K562 (cell line): ENCODE results near the gene BTBD3. TPM values are rescaled to one million over a fixed set of nuclear protein-coding genes. Genes with fewer than 3 reads are reported as not detected.

Experiments
- ATAC-seq: fragments of 200-7000 bp; cut with Tn5 transposase; 3 replicates; pipeline ENCODE4 v1.9.1; 2020; ENCODE audit warnings: moderate library complexity
- BruUV-seq: library from RNA; stranded (reverse); fragments of 400-500 nt; replicated peaks from 2 replicates; lab custom pipeline; 2021; lab: Mats Ljungman, UMichigan
- CTCF ChIA-PET: fragments of 300-600 bp; formaldehyde crosslinking; extraction: SDS; loops from one replicate; lab custom pipeline; 2021; ENCODE audit warnings: low intra/inter-chr PET ratio; lab: Yijun Ruan, JAX
- POLR2A ChIA-PET: fragments of 300-600, 350-650 bp; sonication (Branson Sonifier 250); formaldehyde crosslinking; extraction: SDS; loops from one replicate; lab custom pipeline; 2021; ENCODE audit warnings: antibody characterized with exemption, inconsistent platforms; lab: Yijun Ruan, JAX
- DNase-seq, 4 experiments: peaks; one replicate each; pipeline versions ENCODE4 v3.0.0 to v3.0.0-alpha.2; 2011 to 2018; ENCODE audit warnings: low spot score in 3 of 4, mixed read lengths in 3 of 4; ENCODE audit errors: extremely low read depth in 1 of 4
- FAIRE-seq: peaks from 2 replicates; lab custom pipeline; 2011; peaks lifted over from hg19 to GRCh38; lab: Jason Lieb, UNC
- H2AFZ ChIP-seq: 2 replicates; pipeline ENCODE4 v1.6.0; 2011; ENCODE audit warnings: low read depth, low read length, control low read depth, inconsistent platforms
- H3K27ac ChIP-seq: fragments of 200-600 bp; 3 replicates; pipeline ENCODE4 v1.8.0; 2011; ENCODE audit warnings: low read depth, mild to moderate bottlenecking, control low read depth, inconsistent platforms, low read length, moderate library complexity, mixed read lengths; ENCODE audit errors: extremely low read depth
- H3K27me3 ChIP-seq, 2 experiments: fragments of 300-600 bp in 1 of 2; 2 replicates in 1 of 2; 3 replicates in 1 of 2; pipeline versions ENCODE4 v1.6.0 to v1.8.0; 2011; ENCODE audit warnings: inconsistent platforms in 2 of 2, low read length in 2 of 2, mild to moderate bottlenecking in 1 of 2, mixed read lengths in 1 of 2, moderate library complexity in 1 of 2; ENCODE audit not compliant: control insufficient read depth in 2 of 2, insufficient read depth in 2 of 2
- H3K36me3 ChIP-seq: fragments of 300-600 bp; 3 replicates; pipeline ENCODE4 v1.8.0; 2011; ENCODE audit warnings: mild to moderate bottlenecking, low read length, inconsistent platforms; ENCODE audit not compliant: control insufficient read depth, insufficient read depth
- H3K4me1 ChIP-seq, 2 experiments: fragments of 200-600 bp in 1 of 2; replicated peaks in 1 of 2; 2 replicates in 1 of 2; 3 replicates in 1 of 2; pipeline versions ENCODE4 v1.5.1 to v1.8.0; 2011; ENCODE audit warnings: inconsistent platforms in 2 of 2, low read length in 2 of 2, mild to moderate bottlenecking in 1 of 2, mixed read lengths in 1 of 2, moderate library complexity in 1 of 2; ENCODE audit not compliant: control insufficient read depth in 2 of 2, insufficient read depth in 2 of 2
- H3K4me2 ChIP-seq: 2 replicates; pipeline ENCODE4 v1.6.1; 2011; ENCODE audit warnings: low read length, control low read depth, inconsistent platforms, mixed read lengths; ENCODE audit not compliant: insufficient read depth
- H3K4me3 ChIP-seq: fragments of 200-600 bp; sonication (generic), shearing (Covaris generic); 2 replicates; pipeline ENCODE4 v1.5.1; 2016; ENCODE audit warnings: control low read depth, inconsistent platforms
- H3K79me2 ChIP-seq: fragments of 200-600 bp; 3 replicates; pipeline ENCODE4 v1.8.0; 2011; ENCODE audit warnings: low read length, inconsistent platforms; ENCODE audit not compliant: control insufficient read depth, insufficient read depth
- H3K9ac ChIP-seq, 2 experiments: 2 replicates each; pipeline versions ENCODE4 v1.6.0 to v1.6.1; 2011; ENCODE audit warnings: low read depth in 2 of 2, low read length in 2 of 2, control low read depth in 1 of 2, inconsistent platforms in 1 of 2, mild to moderate bottlenecking in 1 of 2, mixed read lengths in 1 of 2; ENCODE audit not compliant: insufficient read depth in 1 of 2
- H3K9me1 ChIP-seq: one replicate; pipeline ENCODE4 v1.6.0; 2011; ENCODE audit warnings: inconsistent platforms, mild to moderate bottlenecking, low read length, moderate library complexity; ENCODE audit not compliant: control insufficient read depth, insufficient read depth
- H3K9me3 ChIP-seq: replicated peaks from 2 replicates; pipeline ENCODE4 v1.5.1; 2011; ENCODE audit warnings: low read depth, low read length, inconsistent platforms; ENCODE audit not compliant: control insufficient read depth, insufficient read depth
- H4K20me1 ChIP-seq: replicated peaks from 2 replicates; pipeline ENCODE4 v1.6.1; 2011; ENCODE audit warnings: low read length, inconsistent platforms, mixed read lengths; ENCODE audit not compliant: control insufficient read depth, insufficient read depth
- MBD2 ChIP-seq: sonication (generic); IDR thresholded peaks from 2 replicates; pipeline ENCODE4 v1.6.1; 2016; ENCODE audit warnings: low read depth, borderline replicate concordance
- MTA1 ChIP-seq: fragments of 450-650 bp; IDR thresholded peaks from 2 replicates; pipeline ENCODE4 v1.6.1; 2017; ENCODE audit warnings: borderline replicate concordance
- POLR3G ChIP-seq: IDR thresholded peaks from 2 replicates; pipeline ENCODE4 v1.6.1; 2011; ENCODE audit not compliant: insufficient read length, insufficient replicate concordance; ENCODE audit errors: extremely low read depth
- RUNX1 ChIP-seq: sonication (generic); IDR thresholded peaks from 2 replicates; pipeline ENCODE4 v1.6.1; 2016; ENCODE audit warnings: antibody characterized with exemption, low read depth
- SPI1 ChIP-seq: IDR thresholded peaks from 2 replicates; pipeline ENCODE4 v1.6.1; 2011; ENCODE audit warnings: low read depth, low read length, control low read depth, borderline replicate concordance
- TAL1 ChIP-seq: fragments of 450-650 bp; IDR thresholded peaks from 2 replicates; pipeline ENCODE4 v1.6.1; 2016; ENCODE audit warnings: mild to moderate bottlenecking
- USF2 ChIP-seq: sonication (generic); formaldehyde crosslinking; IDR thresholded peaks from 2 replicates; pipeline ENCODE4 v1.5.0; 2020; ENCODE audit warnings: missing genetic modification reagents
- ZNF274 ChIP-seq: IDR thresholded peaks from 2 replicates; pipeline ENCODE4 v1.6.1; 2011; ENCODE audit warnings: low read depth, mild to moderate bottlenecking, low read length, moderate library complexity, borderline replicate concordance
- WGBS: fragments of 100-300 bp; shearing (Covaris generic); methylation state at CpG from one replicate; pipeline ENCODE4 v1.1.6; 2016; ENCODE audit warnings: low coverage, mixed read lengths; ENCODE audit not compliant: insufficient coverage; ENCODE audit errors: missing lambda C conversion rate; 5-methylcytosine and 5-hydroxymethylcytosine counted together
- in situ Hi-C: fragments of 300-500 bp; cut with MboI; formaldehyde crosslinking; loops from 4 replicates; pipeline ENCODE4 v1.15.0; 2018; ENCODE audit warnings: inconsistent platforms, mixed read lengths
- intact Hi-C: fragments of 100-400 bp; cut with micrococcal nuclease; formaldehyde crosslinking; loops from 2 replicates; pipeline ENCODE4 v1.14.2; 2022
- polyA plus RNA-seq, 8 experiments: library from polyadenylated mRNA; depleted of rRNA in 4 of 8; stranded (reverse) in 5 of 8; unstranded in 3 of 8; fragments of >200 nt; fragmentation: Nextera tagmentation in 2 of 8; fragmentation: Illumina TruSeq in 1 of 8; extraction: Ambion mirVana in 2 of 8; extraction: Trizol in 1 of 8; gene quantifications; 2 replicates each; pipeline versions ENCODE4 v1.2.1 to v1.2.3, GENCODE V29; 2011 to 2014; ENCODE audit warnings: inconsistent platforms in 1 of 8, missing spikeins in 1 of 8
- total RNA-seq, 7 experiments: library from RNA; depleted of rRNA in 6 of 7; stranded (reverse); fragments of >200 nt in 6 of 7; fragmentation: Illumina TruSeq in 2 of 7; extraction: Trizol in 2 of 7; gene quantifications; 2 replicates each; pipeline versions ENCODE4 v1.2.1 to v1.2.3, GENCODE V29; 2011 to 2021; ENCODE audit warnings: low replicate concordance in 1 of 7
- TF ChIP-seq, protein P1 (sequence below): fragments of 150-350 bp; conservative IDR thresholded peaks from 2 replicates; pipeline ENCODE4 v1.6.1; 2014; ENCODE audit warnings: low read length

The BTBD3 gene
- total and polyA plus RNA-seq, 9 of the 15 experiments (the other 6 are each of a cell fraction or from before 2014, with no cell fraction given) = 1.8 to 11.4 (median 6.4) TPM

DNA sequence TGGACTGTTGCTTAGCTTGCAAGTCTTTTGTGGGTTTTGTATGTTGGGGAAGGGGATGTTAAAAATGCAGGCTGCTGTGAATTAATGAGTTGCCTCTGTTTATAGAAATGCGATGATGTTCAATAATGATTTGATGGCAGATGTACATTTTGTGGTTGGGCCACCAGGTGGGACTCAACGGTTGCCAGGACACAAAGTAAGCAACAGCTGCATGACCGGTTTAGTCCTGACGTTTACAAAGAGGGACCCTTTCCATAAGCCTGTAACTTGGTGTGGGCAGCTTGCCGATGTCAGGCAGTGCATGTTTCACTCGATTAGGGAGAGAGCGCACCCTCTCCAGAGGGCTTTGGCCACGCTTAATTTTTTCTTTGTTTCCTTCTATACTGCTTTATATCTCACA is 1.3 kb downstream of the BTBD3 start:
- no peak for FAIRE-seq
- no peak overlapping the region for H3K4me2 ChIP-seq
- H3K36me3 ChIP-seq = no peaks in the 10 kb centered on the region
- intact Hi-C loops (no loop called here), in situ Hi-C loops (no loop called here)
- 37% methylated on average over 7 of the region's 8 CpGs for WGBS
- ATAC-seq = no peak
- POLR2A ChIA-PET = no interaction called here
- H2AFZ ChIP-seq = no peak overlapping the region
- no peaks in the 10 kb centered on the region for H4K20me1 ChIP-seq
- CTCF ChIA-PET = no interaction called here
- H3K27me3 ChIP-seq = no peaks in the 10 kb centered on the region
- no peaks in the 10 kb centered on the region for H3K9me3 ChIP-seq
- TF ChIP-seq POLR3G = no peak
- no peak for TF ChIP-seq MTA1
- TF ChIP-seq, protein P1, sequence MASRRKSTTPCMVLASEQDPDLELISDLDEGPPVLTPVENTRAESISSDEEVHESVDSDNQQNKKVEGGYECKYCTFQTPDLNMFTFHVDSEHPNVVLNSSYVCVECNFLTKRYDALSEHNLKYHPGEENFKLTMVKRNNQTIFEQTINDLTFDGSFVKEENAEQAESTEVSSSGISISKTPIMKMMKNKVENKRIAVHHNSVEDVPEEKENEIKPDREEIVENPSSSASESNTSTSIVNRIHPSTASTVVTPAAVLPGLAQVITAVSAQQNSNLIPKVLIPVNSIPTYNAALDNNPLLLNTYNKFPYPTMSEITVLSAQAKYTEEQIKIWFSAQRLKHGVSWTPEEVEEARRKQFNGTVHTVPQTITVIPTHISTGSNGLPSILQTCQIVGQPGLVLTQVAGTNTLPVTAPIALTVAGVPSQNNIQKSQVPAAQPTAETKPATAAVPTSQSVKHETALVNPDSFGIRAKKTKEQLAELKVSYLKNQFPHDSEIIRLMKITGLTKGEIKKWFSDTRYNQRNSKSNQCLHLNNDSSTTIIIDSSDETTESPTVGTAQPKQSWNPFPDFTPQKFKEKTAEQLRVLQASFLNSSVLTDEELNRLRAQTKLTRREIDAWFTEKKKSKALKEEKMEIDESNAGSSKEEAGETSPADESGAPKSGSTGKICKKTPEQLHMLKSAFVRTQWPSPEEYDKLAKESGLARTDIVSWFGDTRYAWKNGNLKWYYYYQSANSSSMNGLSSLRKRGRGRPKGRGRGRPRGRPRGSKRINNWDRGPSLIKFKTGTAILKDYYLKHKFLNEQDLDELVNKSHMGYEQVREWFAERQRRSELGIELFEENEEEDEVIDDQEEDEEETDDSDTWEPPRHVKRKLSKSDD = no peak
- no peak for TF ChIP-seq MBD2
- no peak for TF ChIP-seq USF2 (CRISPR knock-in tag)
- no peak for TF ChIP-seq RUNX1
- TF ChIP-seq ZNF274 = no peak
- no peak for TF ChIP-seq SPI1
- TF ChIP-seq TAL1 = no peak
- no peaks in the 10 kb centered on the region for H3K79me2 ChIP-seq
- H3K9me1 ChIP-seq = no peaks in the 10 kb centered on the region
- H3K27ac ChIP-seq = no peak overlapping the region
- H3K4me1 ChIP-seq = no peaks in the 10 kb centered on the region; a peak in 1 of 5 replicates
- H3K4me3 ChIP-seq = no peak overlapping the region
- DNase-seq = no peak
- BruUV-seq = no TSS peak
- no peak overlapping the region for H3K9ac ChIP-seq
